ENCODE results near the gene GBP2. TPM values are rescaled to one million over a fixed set of nuclear protein-coding genes. Genes with fewer than 3 reads are reported as not detected.

GBP2 gene
- total RNA-seq, 1 experiment from 2014 or later: 2.1 TPM

DNA sequence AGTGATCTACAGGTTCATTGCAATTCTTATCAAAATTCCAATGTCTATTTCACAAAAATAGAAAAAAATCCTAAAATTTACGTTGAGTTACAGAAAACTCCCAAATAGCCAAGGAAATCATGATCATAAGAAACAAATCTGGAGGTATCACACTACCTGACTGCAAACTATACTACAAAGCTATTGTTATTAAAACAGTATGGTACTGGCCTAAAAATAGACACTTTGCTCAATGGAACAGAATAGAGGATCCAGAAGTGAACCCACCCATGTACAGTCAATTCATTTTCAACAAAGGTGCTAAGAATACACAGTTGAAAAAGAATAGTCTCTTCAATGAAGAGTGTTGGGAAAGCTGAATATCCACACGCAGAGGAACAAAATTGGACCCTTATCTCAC lies 30.2 kb downstream of the GBP2 start:
- no peak overlapping the region for H3K4me3 ChIP-seq (ENCODE audit: low read length)
- peaks cover 7% of the 10 kb centered on the region for H3K9me3 ChIP-seq (ENCODE audit: low read length)
- intact Hi-C loops (cut with micrococcal nuclease): no loop called here
- no TSS peak for BruUV-seq (replicated peaks)
- no peaks in the 10 kb centered on the region for H3K4me1 ChIP-seq (ENCODE audit: insufficient read depth, low read length)
- DNase-seq (no peak), ATAC-seq (no peak)
- no peak overlapping the region for H2AFZ ChIP-seq (ENCODE audit: low read length)
- H3K36me3 ChIP-seq (ENCODE audit: low read depth, low read length): no peaks in the 10 kb centered on the region
- H3K79me2 ChIP-seq (ENCODE audit: low read length): no peaks in the 10 kb centered on the region
- H3K9me2 ChIP-seq (replicated peaks; ENCODE audit: low read length): no peaks in the 10 kb centered on the region
- no peak overlapping the region for H3K4me2 ChIP-seq (ENCODE audit: low read length)
- H3K27me3 ChIP-seq (ENCODE audit: low read length): no peaks in the 10 kb centered on the region
- TF ChIP-seq EZH2phosphoT487 (IDR thresholded peaks at IDR 0.05; ENCODE audit: borderline replicate concordance, low read length) (no peak), EZH2 (IDR thresholded peaks at IDR 0.05; ENCODE audit: low read length, unreplicated experiment) (no peak)
- TF ChIP-seq, protein P1, sequence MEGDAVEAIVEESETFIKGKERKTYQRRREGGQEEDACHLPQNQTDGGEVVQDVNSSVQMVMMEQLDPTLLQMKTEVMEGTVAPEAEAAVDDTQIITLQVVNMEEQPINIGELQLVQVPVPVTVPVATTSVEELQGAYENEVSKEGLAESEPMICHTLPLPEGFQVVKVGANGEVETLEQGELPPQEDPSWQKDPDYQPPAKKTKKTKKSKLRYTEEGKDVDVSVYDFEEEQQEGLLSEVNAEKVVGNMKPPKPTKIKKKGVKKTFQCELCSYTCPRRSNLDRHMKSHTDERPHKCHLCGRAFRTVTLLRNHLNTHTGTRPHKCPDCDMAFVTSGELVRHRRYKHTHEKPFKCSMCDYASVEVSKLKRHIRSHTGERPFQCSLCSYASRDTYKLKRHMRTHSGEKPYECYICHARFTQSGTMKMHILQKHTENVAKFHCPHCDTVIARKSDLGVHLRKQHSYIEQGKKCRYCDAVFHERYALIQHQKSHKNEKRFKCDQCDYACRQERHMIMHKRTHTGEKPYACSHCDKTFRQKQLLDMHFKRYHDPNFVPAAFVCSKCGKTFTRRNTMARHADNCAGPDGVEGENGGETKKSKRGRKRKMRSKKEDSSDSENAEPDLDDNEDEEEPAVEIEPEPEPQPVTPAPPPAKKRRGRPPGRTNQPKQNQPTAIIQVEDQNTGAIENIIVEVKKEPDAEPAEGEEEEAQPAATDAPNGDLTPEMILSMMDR (conservative IDR thresholded peaks at IDR 0.05; ENCODE audit: low read depth, low read length): no peak
- H3F3A ChIP-seq (ENCODE audit: low read length, unreplicated experiment): no peaks in the 10 kb centered on the region
- H4K20me1 ChIP-seq (ENCODE audit: low read length): no peaks in the 10 kb centered on the region
- no peak overlapping the region for H3K9ac ChIP-seq (ENCODE audit: low read length)
- CTCF ChIA-PET: no interaction called here
- POLR2A ChIA-PET (ENCODE audit: unreplicated experiment): no interaction called here
- no peak overlapping the region for H3K27ac ChIP-seq (ENCODE audit: low read length)

DNA sequence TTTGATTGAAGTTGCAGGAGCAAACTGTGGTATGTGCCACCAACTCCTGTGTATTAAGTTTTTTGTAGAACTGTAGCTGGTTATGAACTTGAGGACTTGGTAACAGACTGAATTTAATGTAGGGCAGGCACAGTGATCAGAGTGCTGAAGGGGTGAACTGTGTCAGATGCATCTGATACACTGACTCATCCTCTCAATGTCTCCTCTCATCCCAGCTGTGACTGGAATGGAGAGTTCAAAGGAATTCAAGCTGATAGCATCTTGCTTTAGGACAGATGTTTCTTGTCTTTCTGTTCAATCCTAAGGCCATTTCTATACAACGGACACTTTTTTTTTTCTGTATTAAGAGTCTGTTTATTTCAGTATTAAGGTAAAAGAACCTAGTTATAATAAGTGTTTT lies 36.0 kb downstream of the GBP2 start:
- intact Hi-C loops (cut with micrococcal nuclease): no loop called here
- H3K9me3 ChIP-seq (ENCODE audit: low read length): no peaks in the 10 kb centered on the region
- H3K79me2 ChIP-seq (ENCODE audit: low read length): no peaks in the 10 kb centered on the region

DNA sequence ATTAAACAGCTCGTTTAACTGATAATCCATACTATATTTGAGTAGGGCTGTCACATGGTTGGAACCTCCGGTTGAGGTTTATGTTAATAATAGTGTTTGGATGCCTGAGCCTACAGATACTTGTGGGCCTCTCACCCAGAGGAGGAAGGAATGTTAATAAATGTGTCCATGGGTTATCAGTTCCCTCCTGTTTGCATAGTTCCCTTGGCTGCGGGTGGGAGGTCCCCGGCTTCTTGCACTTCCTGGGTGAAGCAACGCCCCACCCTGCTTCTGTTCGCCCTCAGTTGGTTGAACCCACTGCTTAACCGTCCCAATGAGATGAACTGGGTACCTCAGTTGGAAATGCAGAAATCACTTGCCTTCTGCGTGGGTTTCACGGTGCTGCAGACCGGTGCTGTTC lies 37.3 kb downstream of the GBP2 start:
- no peaks in the 10 kb centered on the region for H3F3A ChIP-seq (ENCODE audit: low read length, unreplicated experiment)
- intact Hi-C loops (cut with micrococcal nuclease): no loop called here

More for the DNA sequence above, 36.0 kb downstream of the GBP2 start:
- no peaks in the 10 kb centered on the region for H3F3A ChIP-seq (ENCODE audit: low read length, unreplicated experiment)
- no TSS peak for BruUV-seq (replicated peaks)
- ChIA-PET CTCF (no interaction called here), POLR2A (ENCODE audit: unreplicated experiment) (no interaction called here)
- DNase-seq (no peak), ATAC-seq (no peak)
- H3K27ac ChIP-seq (ENCODE audit: low read length): no peak overlapping the region
- no peaks in the 10 kb centered on the region for H3K9me2 ChIP-seq (replicated peaks; ENCODE audit: low read length)
- no peak overlapping the region for H2AFZ ChIP-seq (ENCODE audit: low read length)
- no peak for TF ChIP-seq EZH2phosphoT487 (IDR thresholded peaks at IDR 0.05; ENCODE audit: borderline replicate concordance, low read length)
- TF ChIP-seq EZH2 (IDR thresholded peaks at IDR 0.05; ENCODE audit: low read length, unreplicated experiment): no peak
- TF ChIP-seq, protein P1 (conservative IDR thresholded peaks at IDR 0.05; ENCODE audit: low read depth, low read length): no peak
- no peak overlapping the region for H3K4me2 ChIP-seq (ENCODE audit: low read length)
- H3K27me3 ChIP-seq (ENCODE audit: low read length): no peaks in the 10 kb centered on the region
- H3K9ac ChIP-seq (ENCODE audit: low read length): no peak overlapping the region
- H4K20me1 ChIP-seq (ENCODE audit: low read length): no peaks in the 10 kb centered on the region
- no peak overlapping the region for H3K4me3 ChIP-seq (ENCODE audit: low read length)
- H3K36me3 ChIP-seq (ENCODE audit: low read depth, low read length): no peaks in the 10 kb centered on the region
- no peaks in the 10 kb centered on the region for H3K4me1 ChIP-seq (ENCODE audit: insufficient read depth, low read length)

More for the DNA sequence above, 37.3 kb downstream of the GBP2 start:
- H3K4me2 ChIP-seq (ENCODE audit: low read length): no peak overlapping the region
- H3K9ac ChIP-seq (ENCODE audit: low read length): no peak overlapping the region
- H3K79me2 ChIP-seq (ENCODE audit: low read length): no peaks in the 10 kb centered on the region
- H2AFZ ChIP-seq (ENCODE audit: low read length): no peak overlapping the region
- ATAC-seq (no peak), DNase-seq (no peak)
- H3K36me3 ChIP-seq (ENCODE audit: low read depth, low read length): no peaks in the 10 kb centered on the region
- no peak overlapping the region for H3K4me3 ChIP-seq (ENCODE audit: low read length)
- BruUV-seq (replicated peaks): no TSS peak
- H3K4me1 ChIP-seq (ENCODE audit: insufficient read depth, low read length): no peaks in the 10 kb centered on the region
- TF ChIP-seq EZH2phosphoT487 (IDR thresholded peaks at IDR 0.05; ENCODE audit: borderline replicate concordance, low read length): no peak
- TF ChIP-seq EZH2 (IDR thresholded peaks at IDR 0.05; ENCODE audit: low read length, unreplicated experiment): no peak
- TF ChIP-seq, protein P1 (conservative IDR thresholded peaks at IDR 0.05; ENCODE audit: low read depth, low read length): no peak
- H3K27ac ChIP-seq (ENCODE audit: low read length): no peak overlapping the region
- no peaks in the 10 kb centered on the region for H3K9me3 ChIP-seq (ENCODE audit: low read length)
- CTCF ChIA-PET: no interaction called here
- H4K20me1 ChIP-seq (ENCODE audit: low read length): no peaks in the 10 kb centered on the region
- H3K27me3 ChIP-seq (ENCODE audit: low read length): no peaks in the 10 kb centered on the region
- no peaks in the 10 kb centered on the region for H3K9me2 ChIP-seq (replicated peaks; ENCODE audit: low read length)
- POLR2A ChIA-PET (ENCODE audit: unreplicated experiment): no interaction called here

Measured in PC-3 (cell line).